ENCODE data around the gene ERH.
"Not testable (repeated sequence)": the region's sequence is repeated elsewhere in the genome, so short reads cannot be mapped to it uniquely, and the experiment has no call there.

Gene ERH

GRCh38 chr14:69392481-69392880 is 5.6 kb downstream of the ERH start:
- H3K27ac ChIP-seq, result no peak overlapping the region
- TF ChIP-seq CTCF (conservative IDR thresholded peaks at IDR 0.05), result no peak

- not testable (repeated sequence) for H3K27ac ChIP-seq
These were observed 6.7 kb downstream of the ERH start for GRCh38 chr14:69391400-69391799.

GRCh38 chr14:69387311-69387710 is 10.8 kb downstream of the ERH start:
- no peak for TF ChIP-seq CTCF (conservative IDR thresholded peaks at IDR 0.05)
- no peak overlapping the region for H3K27ac ChIP-seq

- no peak overlapping the region for H3K27ac ChIP-seq
These were observed 19.8 kb downstream of the ERH start for GRCh38 chr14:69378274-69378673.

GRCh38 chr14:69376439-69376838 is 21.7 kb downstream of the ERH start:
- no peak for TF ChIP-seq CTCF (conservative IDR thresholded peaks at IDR 0.05)
- no peak overlapping the region for H3K27ac ChIP-seq

More at GRCh38 chr14:69378274-69378673, 19.8 kb downstream of the ERH start:
- TF ChIP-seq CTCF (conservative IDR thresholded peaks at IDR 0.05), result no peak

- no peak for TF ChIP-seq CTCF (conservative IDR thresholded peaks at IDR 0.05)
- H3K27ac ChIP-seq, result no peak overlapping the region
These were observed 22.4 kb downstream of the ERH start for GRCh38 chr14:69375722-69376121.

- no peak for TF ChIP-seq CTCF (conservative IDR thresholded peaks at IDR 0.05)
- no peak overlapping the region for H3K27ac ChIP-seq
These were observed 22.9 kb downstream of the ERH start for GRCh38 chr14:69375182-69375581.

- no peak overlapping the region for H3K27ac ChIP-seq
- TF ChIP-seq CTCF (conservative IDR thresholded peaks at IDR 0.05), result no peak
These were observed 23.9 kb downstream of the ERH start for GRCh38 chr14:69374235-69374634.

Measured in VCaP (cell line).